GM10847 (cell line): ENCODE results near the gene SUGCT.

Experiments
- POLR2A ChIP-seq: IDR thresholded peaks from 2 replicates; pipeline ENCODE4 v1.6.1; 2011; ENCODE audit not compliant: insufficient read length; ENCODE audit errors: extremely low read depth

Gene SUGCT

DNA sequence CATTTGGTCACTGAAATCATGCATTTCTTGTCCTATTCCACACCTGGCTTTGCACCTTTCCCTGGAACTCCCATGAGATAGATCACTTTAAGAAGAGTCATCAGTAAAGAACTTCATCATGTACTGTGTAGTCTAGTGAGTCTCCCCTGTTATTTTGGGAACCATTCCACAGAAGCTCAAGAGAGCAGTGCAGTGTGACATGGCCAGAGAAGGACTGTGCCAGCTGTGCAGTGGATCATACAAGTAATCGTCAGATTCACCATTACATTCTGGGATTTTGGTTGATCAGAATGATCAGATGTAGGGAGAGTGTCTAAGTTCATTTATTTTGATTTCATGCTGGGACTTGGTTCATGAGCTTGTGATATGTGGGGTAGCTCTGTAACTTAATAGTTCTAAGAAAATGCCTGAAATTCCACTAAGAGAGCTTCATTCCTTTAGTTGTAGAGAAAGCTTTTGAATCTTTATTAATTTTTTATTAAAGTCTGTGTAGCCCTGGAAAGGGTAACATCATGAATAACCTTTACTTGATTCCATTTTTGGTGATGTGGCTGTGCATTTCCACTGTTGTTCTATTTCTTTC lies 166.8 kb downstream of the SUGCT start:
- no peak for TF ChIP-seq POLR2A

GRCh38 chr7:40303996-40304395 lies 169.2 kb downstream of the SUGCT start:
- TF ChIP-seq POLR2A: no peak

- no peak for TF ChIP-seq POLR2A
Observed at GRCh38 chr7:40305229-40305628, 170.4 kb downstream of the SUGCT start.

- no peak for TF ChIP-seq POLR2A
Observed at GRCh38 chr7:40306025-40306424, 171.2 kb downstream of the SUGCT start.

- TF ChIP-seq POLR2A: no peak
Observed at GRCh38 chr7:40306596-40306995, 171.8 kb downstream of the SUGCT start.

DNA sequence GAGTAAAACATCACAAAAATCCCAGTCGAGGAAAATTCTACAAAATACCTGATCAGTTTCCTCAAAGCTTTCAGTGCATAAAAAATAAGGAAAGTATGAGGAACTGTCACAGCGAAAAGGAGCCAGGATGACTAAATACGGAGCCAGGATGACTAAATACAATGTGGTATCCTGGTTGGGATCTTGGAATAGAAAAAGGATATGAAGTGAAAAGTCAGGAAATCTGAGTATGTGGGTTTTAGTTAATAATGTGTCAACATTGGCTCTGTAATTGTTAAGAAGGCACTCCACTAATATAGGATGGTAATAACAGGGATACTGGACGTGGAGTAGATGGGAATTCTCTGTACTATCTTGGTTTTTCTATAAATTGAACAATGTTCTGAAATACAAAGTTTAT lies 175.5 kb downstream of the SUGCT start:
- TF ChIP-seq POLR2A: no peak

DNA sequence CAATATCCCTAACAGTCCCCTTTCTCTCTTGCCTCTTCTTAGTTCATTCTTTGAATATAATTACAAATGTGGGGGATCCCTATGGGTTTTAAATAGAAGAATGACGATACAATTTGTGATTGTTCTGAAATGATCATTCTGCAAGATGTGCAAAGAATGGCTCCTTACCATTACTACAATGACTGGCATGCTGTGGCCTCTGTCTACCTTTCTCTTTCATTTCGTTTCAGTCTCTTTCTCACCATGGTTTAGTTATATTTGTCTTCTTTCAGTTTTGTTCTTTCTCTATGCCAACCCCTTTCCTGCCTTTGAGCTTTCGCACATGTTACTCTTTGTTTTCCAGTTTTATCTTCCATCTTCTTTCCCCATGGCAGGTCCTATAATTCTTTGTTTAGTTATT lies 176.5 kb downstream of the SUGCT start:
- TF ChIP-seq POLR2A: no peak

GRCh38 chr7:40315277-40315676 lies 180.5 kb downstream of the SUGCT start:
- TF ChIP-seq POLR2A: no peak

DNA sequence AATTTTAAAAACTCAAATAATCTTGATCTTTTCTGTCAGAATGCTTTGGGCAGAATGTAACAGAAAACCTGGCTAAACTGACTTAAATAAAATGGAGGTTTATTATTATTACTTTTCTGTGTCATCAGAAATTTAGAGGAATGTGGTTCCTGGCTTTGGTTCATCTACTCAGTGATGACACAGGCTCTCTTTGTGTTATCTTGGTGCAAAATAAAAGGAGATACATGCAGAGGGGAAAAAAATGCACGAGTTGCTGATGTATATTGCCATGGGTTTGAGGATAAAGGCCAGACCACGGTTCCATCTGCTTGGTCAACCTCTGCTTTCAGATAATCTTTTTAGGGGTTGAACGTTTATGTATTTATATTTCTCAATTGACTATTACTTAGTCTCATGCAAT lies 181.4 kb downstream of the SUGCT start:
- no peak for TF ChIP-seq POLR2A

DNA sequence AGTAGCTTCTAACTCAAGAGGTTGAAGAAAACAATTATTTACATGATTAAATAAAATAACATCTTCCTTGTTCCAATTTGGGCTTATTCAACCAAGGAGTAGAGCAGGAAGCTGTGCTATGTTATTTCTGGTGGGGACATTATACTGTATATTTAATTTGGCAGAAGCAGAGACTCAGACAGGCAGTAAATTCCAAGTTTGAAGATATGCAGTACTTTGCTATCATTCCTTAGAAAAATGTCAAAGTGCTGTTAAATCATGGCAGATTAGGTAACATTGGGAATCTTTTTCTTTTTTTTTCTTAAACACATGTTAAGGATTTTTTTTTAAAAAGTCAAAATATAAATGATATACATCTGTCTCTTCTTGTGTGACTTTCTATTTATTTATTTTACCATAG lies 190.1 kb downstream of the SUGCT start:
- TF ChIP-seq POLR2A: no peak

DNA sequence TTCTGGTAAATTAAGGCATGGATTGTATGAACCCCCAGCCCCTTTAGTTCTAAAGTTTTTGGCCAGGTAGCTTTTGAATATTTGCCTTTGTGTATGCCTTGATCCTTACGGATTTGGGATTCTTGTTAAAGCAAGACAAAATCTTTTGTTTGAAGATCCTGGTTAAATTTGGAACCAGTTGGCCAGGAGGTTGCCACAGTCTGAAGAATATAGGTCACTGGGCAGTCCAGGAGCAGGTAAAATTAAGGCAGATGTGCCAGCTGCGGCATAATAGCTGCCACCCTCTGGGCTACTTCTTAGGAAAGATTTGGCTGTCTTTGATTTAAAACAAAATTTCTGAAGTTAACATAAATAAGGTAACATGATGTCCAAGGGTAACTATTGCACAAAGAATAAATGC lies 192.3 kb downstream of the SUGCT start:
- TF ChIP-seq POLR2A: no peak

DNA sequence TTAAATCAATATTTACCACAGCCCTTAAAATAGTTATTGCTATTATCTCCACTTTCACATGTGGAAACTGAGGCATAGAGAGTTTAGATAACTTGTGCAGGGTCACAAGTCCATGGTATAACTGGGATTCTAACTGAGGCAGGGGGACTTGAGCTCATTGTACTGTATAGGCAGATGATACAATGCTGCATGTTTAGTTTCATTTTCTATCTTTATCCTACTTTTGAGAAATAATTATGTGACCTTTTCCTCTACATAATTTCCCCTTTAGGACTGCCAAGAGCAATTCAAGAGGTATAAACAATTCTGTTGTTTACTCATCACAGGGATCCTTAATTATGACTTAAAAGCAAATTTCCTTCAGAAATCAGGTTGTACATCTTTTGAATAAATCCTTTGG lies 193.1 kb downstream of the SUGCT start:
- TF ChIP-seq POLR2A: no peak

- no peak for TF ChIP-seq POLR2A
Observed at GRCh38 chr7:40329601-40330153, 194.9 kb downstream of the SUGCT start.

DNA sequence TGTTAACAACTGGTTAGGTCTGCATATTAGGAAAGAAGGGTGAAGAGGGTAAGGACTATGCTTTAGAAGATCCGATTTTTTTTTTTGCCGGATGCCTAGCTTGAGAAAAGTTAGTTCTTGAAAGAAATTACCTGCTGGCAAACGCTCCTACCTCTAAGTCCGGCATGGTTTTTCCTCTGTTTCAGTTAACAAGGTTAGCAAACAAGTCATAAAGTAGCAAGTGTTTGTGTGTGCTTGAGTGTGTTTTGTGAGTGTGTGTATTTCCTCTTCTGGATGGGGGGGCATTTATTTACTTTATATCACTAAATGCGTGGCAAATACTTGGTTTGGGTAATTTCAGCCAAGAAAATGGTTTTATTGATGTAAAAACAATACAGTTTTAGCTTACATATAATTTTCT lies 195.6 kb downstream of the SUGCT start:
- no peak for TF ChIP-seq POLR2A

DNA sequence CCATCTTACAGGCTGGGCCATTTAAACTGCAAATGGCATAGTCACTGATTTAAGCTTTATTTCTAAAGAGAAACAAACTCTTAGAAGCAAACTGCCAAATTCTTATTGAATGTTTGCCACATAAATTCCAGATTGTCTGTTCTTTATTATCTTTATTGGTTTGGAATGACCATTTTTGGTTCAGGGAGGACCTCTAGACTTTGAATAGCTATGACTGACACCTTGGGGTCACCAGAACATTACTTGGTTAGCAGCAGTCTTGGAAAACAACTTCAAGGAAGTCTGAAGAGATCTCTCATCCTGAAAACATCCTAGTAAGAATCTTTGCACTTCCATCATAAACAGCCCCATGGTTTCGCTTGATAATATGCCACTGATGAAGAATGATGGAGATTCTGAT lies 197.1 kb downstream of the SUGCT start:
- no peak for TF ChIP-seq POLR2A

DNA sequence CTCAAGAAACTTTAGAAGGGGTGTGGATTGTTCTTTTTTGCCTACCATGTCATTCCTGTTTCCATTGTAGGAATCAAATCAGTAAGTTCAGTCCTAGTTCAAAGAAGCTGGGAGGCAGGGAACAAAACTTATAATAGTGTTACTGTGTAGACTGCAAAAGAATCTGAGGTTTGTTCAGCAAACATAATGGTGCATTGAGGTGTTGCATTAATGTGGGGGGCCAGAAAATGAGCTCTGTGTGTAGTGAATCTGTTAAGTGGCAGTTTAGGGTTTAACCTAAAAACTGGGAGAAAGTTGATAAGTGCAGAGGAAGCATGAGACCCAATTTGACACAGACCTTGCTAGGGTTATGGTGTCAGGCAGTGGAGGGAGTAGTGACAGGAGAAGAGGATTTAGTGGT lies 197.7 kb downstream of the SUGCT start:
- TF ChIP-seq POLR2A: no peak

DNA sequence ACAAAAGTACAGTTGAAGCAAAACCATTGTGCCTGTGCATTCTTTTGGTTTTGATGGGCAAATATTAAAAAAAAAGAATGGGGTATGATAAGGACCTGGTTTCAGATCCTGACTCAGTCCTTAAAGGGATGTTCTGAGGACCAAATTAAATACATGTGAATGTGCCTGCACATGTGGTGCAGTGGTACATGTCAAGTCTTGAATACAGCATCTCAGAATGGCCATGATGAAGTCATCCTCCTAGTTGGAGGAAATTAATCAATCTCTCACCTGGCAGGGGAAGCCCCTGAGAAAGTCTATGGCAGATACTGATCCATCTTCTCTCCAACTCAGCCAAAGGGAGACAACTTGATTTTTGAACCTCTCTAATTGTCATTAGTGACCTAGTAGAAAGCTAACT lies 207.0 kb downstream of the SUGCT start:
- TF ChIP-seq POLR2A: no peak

GRCh38 chr7:40346554-40346953 lies 211.7 kb downstream of the SUGCT start:
- no peak for TF ChIP-seq POLR2A

- TF ChIP-seq POLR2A: no peak
Observed at GRCh38 chr7:40348126-40348728, 213.4 kb downstream of the SUGCT start.
